ENCODE measurements around the gene ITPK1. TPM values are rescaled to one million over a fixed set of nuclear protein-coding genes. Genes with fewer than 3 reads are reported as not detected.
A peak's percentile ranks its signal among the peaks of the same experiment; 100 is the strongest.

ITPK1 gene
- total RNA-seq, 1 donor from 2014 or later, result 112 TPM

GRCh38 chr14:93041830-93042229 lies 73.9 kb downstream of the ITPK1 start:
- no peak overlapping the region for H3K4me3 ChIP-seq
- intact Hi-C loops (cut with micrococcal nuclease), result no loop called here
- peak overlapping the region; percentile 94 for H3K27ac ChIP-seq (replicated peaks)
- no peak for DNase-seq
- H3K27me3 ChIP-seq (ENCODE audit: low read depth), result no peaks in the 10 kb centered on the region
- H3K9me3 ChIP-seq (replicated peaks), result no peaks in the 10 kb centered on the region
- no peaks in the 10 kb centered on the region for H3K36me3 ChIP-seq
- TF ChIP-seq, protein P1, sequence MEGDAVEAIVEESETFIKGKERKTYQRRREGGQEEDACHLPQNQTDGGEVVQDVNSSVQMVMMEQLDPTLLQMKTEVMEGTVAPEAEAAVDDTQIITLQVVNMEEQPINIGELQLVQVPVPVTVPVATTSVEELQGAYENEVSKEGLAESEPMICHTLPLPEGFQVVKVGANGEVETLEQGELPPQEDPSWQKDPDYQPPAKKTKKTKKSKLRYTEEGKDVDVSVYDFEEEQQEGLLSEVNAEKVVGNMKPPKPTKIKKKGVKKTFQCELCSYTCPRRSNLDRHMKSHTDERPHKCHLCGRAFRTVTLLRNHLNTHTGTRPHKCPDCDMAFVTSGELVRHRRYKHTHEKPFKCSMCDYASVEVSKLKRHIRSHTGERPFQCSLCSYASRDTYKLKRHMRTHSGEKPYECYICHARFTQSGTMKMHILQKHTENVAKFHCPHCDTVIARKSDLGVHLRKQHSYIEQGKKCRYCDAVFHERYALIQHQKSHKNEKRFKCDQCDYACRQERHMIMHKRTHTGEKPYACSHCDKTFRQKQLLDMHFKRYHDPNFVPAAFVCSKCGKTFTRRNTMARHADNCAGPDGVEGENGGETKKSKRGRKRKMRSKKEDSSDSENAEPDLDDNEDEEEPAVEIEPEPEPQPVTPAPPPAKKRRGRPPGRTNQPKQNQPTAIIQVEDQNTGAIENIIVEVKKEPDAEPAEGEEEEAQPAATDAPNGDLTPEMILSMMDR (IDR thresholded peaks at IDR 0.05; ENCODE audit: borderline replicate concordance), result no peak
- H3K4me1 ChIP-seq, result peaks cover 100% of the 10 kb centered on the region

DNA sequence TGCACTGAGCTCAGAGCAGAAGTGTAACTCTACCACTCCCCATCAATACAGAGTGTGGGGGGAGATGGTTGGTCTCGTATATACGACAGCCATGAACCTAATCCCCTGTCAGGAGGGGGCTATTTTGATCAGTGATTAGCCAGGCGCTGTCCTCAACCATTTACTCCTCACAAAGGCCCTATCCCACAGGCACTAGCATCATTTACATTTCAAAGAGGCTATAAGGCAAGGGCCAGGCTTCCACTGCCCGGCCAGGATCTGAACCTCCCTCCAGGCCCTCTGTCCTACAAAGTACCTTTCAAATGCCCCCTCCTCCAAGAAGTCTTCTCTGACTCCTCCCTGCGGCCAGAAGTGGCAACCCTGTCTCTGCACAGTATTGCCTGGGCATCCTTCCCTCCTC lies 74.7 kb downstream of the ITPK1 start:
- TF ChIP-seq, protein P1 (IDR thresholded peaks at IDR 0.05; ENCODE audit: borderline replicate concordance), result no peak

GRCh38 chr14:93040443-93040842 lies 75.3 kb downstream of the ITPK1 start:
- intact Hi-C loops (cut with micrococcal nuclease), result no loop called here
- Histone ChIP-seq H3K4me3 (no peak overlapping the region), H3K27me3 (ENCODE audit: low read depth) (no peaks in the 10 kb centered on the region), H3K27ac (replicated peaks) (peak overlapping the region; percentile 94), H3K4me1 (peaks cover 100% of the 10 kb centered on the region), H3K9me3 (replicated peaks) (no peaks in the 10 kb centered on the region), H3K36me3 (no peaks in the 10 kb centered on the region)
- TF ChIP-seq, protein P1 (IDR thresholded peaks at IDR 0.05; ENCODE audit: borderline replicate concordance), result no peak
- DNase-seq, result peak; percentile 60

More for the DNA sequence above, 74.7 kb downstream of the ITPK1 start:
- intact Hi-C loops (cut with micrococcal nuclease), result no loop called here
- H3K9me3 ChIP-seq (replicated peaks), result no peaks in the 10 kb centered on the region
- DNase-seq, result no peak
- no peaks in the 10 kb centered on the region for H3K27me3 ChIP-seq (ENCODE audit: low read depth)
- no peaks in the 10 kb centered on the region for H3K36me3 ChIP-seq
- H3K4me1 ChIP-seq, result peaks cover 100% of the 10 kb centered on the region
- H3K4me3 ChIP-seq, result no peak overlapping the region
- H3K27ac ChIP-seq (replicated peaks), result peak overlapping the region; percentile 94

DNA sequence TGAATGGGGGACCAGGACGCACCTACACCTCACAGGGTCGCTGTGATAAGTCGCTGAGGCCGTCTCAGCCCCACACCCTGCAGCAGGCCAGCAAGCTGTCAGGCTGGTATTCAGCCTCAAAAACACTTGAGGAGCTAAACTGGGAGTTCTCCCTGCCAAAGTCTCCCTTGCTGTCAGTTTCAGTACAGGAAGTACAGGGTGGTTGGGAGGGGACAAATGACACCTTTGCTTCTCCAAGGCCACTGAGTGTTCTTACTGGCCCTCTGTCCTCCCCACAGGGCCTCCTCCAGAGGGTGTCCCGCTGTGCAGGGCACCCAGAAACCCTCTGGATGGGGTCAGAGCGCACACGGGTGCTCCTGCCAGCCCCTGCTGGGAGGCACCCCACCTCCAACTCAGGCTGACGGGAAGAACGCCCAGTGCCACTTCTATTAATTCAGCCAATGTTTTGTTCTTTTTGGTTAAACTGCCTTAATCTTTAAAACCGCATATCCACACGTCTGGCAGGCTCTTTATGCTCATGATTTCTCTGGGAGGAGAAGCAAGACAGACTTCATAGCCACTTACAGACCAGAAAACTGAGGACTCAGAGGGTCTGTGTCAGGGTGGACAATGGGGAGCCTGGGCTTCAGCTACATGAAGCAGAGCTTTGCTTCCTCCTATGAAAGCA lies 75.9 kb downstream of the ITPK1 start:
- H3K27me3 ChIP-seq (ENCODE audit: low read depth), result no peaks in the 10 kb centered on the region
- H3K4me1 ChIP-seq, result peaks cover 100% of the 10 kb centered on the region
- no peaks in the 10 kb centered on the region for H3K9me3 ChIP-seq (replicated peaks)
- peak overlapping the region; percentile 94 for H3K27ac ChIP-seq (replicated peaks)
- intact Hi-C loops (cut with micrococcal nuclease), result no loop called here
- no peak overlapping the region for H3K4me3 ChIP-seq
- no peak for DNase-seq
- H3K36me3 ChIP-seq, result no peaks in the 10 kb centered on the region
- TF ChIP-seq, protein P1 (IDR thresholded peaks at IDR 0.05; ENCODE audit: borderline replicate concordance), result no peak

DNA sequence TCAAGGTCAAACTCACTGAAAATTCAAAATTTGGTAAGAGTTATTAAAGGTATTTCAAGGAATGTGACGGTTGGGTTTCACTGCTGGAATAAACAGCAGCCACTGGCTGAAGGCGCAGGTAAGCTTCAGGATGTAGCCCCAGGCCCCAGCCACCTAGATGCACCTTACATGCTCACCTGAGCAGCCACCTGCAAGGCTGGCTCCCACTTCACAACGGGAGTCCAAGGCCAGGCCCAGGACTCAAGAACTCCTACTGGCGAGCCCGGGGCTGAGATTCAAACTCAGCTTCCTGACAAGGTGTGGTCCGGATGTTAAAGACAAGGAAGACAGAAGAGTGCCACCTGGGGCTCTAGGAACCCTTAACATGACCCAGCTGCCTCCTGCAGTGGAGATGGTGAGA lies 78.4 kb downstream of the ITPK1 start:
- intact Hi-C loops (cut with micrococcal nuclease), result no loop called here
- Histone ChIP-seq H3K4me3 (no peak overlapping the region), H3K4me1 (peaks cover 100% of the 10 kb centered on the region), H3K36me3 (no peaks in the 10 kb centered on the region), H3K27me3 (ENCODE audit: low read depth) (no peaks in the 10 kb centered on the region), H3K9me3 (replicated peaks) (no peaks in the 10 kb centered on the region), H3K27ac (replicated peaks) (peak overlapping the region; percentile 94)
- DNase-seq, result no peak
- TF ChIP-seq, protein P1 (IDR thresholded peaks at IDR 0.05; ENCODE audit: borderline replicate concordance), result no peak
